GM21717 (cell line): Measurements from ENCODE around the gene NRG2.

Experiments used
- ATAC-seq: cut with Tn5 transposase; IDR thresholded peaks from one replicate; pipeline ENCODE4 v1.9.1; 2021; ENCODE audit warnings: mild to moderate bottlenecking, moderate library complexity; ENCODE audit not compliant: unreplicated experiment

The NRG2 gene

GRCh38 chr5:139910901-139911300, 132.2 kb downstream of the NRG2 start:
- ATAC-seq: no peak

GRCh38 chr5:139910036-139910435, 133.1 kb downstream of the NRG2 start:
- no peak for ATAC-seq

- ATAC-seq: no peak
These were observed 134.3 kb downstream of the NRG2 start for GRCh38 chr5:139908749-139909148.

- ATAC-seq: no peak
These were observed 136.4 kb downstream of the NRG2 start for GRCh38 chr5:139906661-139907060.

GRCh38 chr5:139904816-139905661, 138.1 kb downstream of the NRG2 start:
- ATAC-seq: no peak

- ATAC-seq: no peak
These were observed 138.6 kb downstream of the NRG2 start for GRCh38 chr5:139904566-139904815.

GRCh38 chr5:139903795-139904565, 139.1 kb downstream of the NRG2 start:
- ATAC-seq: no peak

GRCh38 chr5:139903450-139903794, 139.7 kb downstream of the NRG2 start:
- ATAC-seq: no peak

- no peak for ATAC-seq
These were observed 141.1 kb downstream of the NRG2 start for GRCh38 chr5:139901986-139902385.

GRCh38 chr5:139901251-139901575, 141.9 kb downstream of the NRG2 start:
- ATAC-seq: no peak

- no peak for ATAC-seq
These were observed 142.4 kb downstream of the NRG2 start for GRCh38 chr5:139900546-139901250.

GRCh38 chr5:139898981-139899380, 144.1 kb downstream of the NRG2 start:
- no peak for ATAC-seq

- ATAC-seq: no peak
These were observed 145.1 kb downstream of the NRG2 start for GRCh38 chr5:139897982-139898381.

- no peak for ATAC-seq
These were observed 145.8 kb downstream of the NRG2 start for GRCh38 chr5:139897342-139897741.

- ATAC-seq: no peak
These were observed 146.4 kb downstream of the NRG2 start for GRCh38 chr5:139896718-139897117.

- ATAC-seq: no peak
These were observed 147.5 kb downstream of the NRG2 start for GRCh38 chr5:139895647-139896046.

GRCh38 chr5:139895046-139895445, 148.1 kb downstream of the NRG2 start:
- ATAC-seq: no peak

GRCh38 chr5:139893873-139894272, 149.2 kb downstream of the NRG2 start:
- ATAC-seq: no peak

GRCh38 chr5:139889410-139889809, 153.7 kb downstream of the NRG2 start:
- ATAC-seq: no peak

- no peak for ATAC-seq
These were observed 154.7 kb downstream of the NRG2 start for GRCh38 chr5:139888370-139888769.

GRCh38 chr5:139886213-139886612, 156.9 kb downstream of the NRG2 start:
- no peak for ATAC-seq

- no peak for ATAC-seq
These were observed 157.3 kb downstream of the NRG2 start for GRCh38 chr5:139885857-139886208.
